A549 (cell line): ENCODE results near the gene GIT1. TPM values are rescaled to one million over a fixed set of nuclear protein-coding genes. Genes with fewer than 3 reads are reported as not detected.

Source experiments
- ATAC-seq, 2 experiments: fragments of 200-7000 bp in 1 of 2; fragments of >200 bp in 1 of 2; cut with Nextera tagmentation in 1 of 2; cut with Tn5 transposase in 1 of 2; 3 replicates each; pipeline versions ENCODE4 v1.8.0 to v1.9.1; 2018 to 2020; ENCODE audit warnings: mild to moderate bottlenecking in 1 of 2, moderate library complexity in 1 of 2
- CTCF ChIA-PET: fragments of 300-600 bp; sonication (Branson Sonifier 250); formaldehyde crosslinking; extraction: SDS; loops from one replicate; lab custom pipeline; 2021; ENCODE audit warnings: antibody characterized with exemption, inconsistent platforms; lab: Yijun Ruan, JAX
- POLR2A ChIA-PET: fragments of 350-600 bp; formaldehyde crosslinking; extraction: SDS; loops from one replicate; lab custom pipeline; 2021; ENCODE audit warnings: antibody characterized with exemption, inconsistent platforms; lab: Yijun Ruan, JAX
- DNase-seq, 2 experiments: peaks; one replicate each; pipeline versions ENCODE4 v3.0.0 to v3.0.0-alpha.2; 2011 to 2016; ENCODE audit warnings: low read depth in 1 of 2, low spot score in 1 of 2
- FAIRE-seq: peaks from 2 replicates; lab custom pipeline; 2011; peaks lifted over from hg19 to GRCh38; lab: Jason Lieb, UNC
- H3K27ac ChIP-seq, 2 experiments: fragments of >200 bp; sonication (Bioruptor Twin); formaldehyde crosslinking; 3 replicates each; pipeline ENCODE4 v1.5.1; 2016 to 2017
- H3K4me1 ChIP-seq: fragments of >200 bp; sonication (Bioruptor Twin); formaldehyde crosslinking; 3 replicates; pipeline ENCODE4 v1.6.1; 2016
- H3K4me2 ChIP-seq: fragments of >200 bp; sonication (Bioruptor Twin); formaldehyde crosslinking; 3 replicates; pipeline ENCODE4 v1.6.1; 2016
- H3K4me3 ChIP-seq: fragments of >200 bp; sonication (Bioruptor Twin); formaldehyde crosslinking; 3 replicates; pipeline ENCODE4 v1.5.1; 2016
- H3K9me3 ChIP-seq: fragments of >200 bp; sonication (Bioruptor Twin); formaldehyde crosslinking; 3 replicates; pipeline ENCODE4 v1.6.1; 2016
- CEBPB ChIP-seq, 2 experiments: fragments of >200 bp in 1 of 2; sonication (Bioruptor Twin) in 1 of 2; formaldehyde crosslinking in 1 of 2; IDR thresholded peaks; 2 replicates each; pipeline ENCODE4 v1.6.1; 2012 to 2016
- CHD2 ChIP-seq: fragments of 150-350 bp; IDR thresholded peaks from 2 replicates; pipeline ENCODE4 v1.6.1; 2014; ENCODE audit warnings: low read length; ENCODE audit not compliant: partially characterized antibody
- CHD4 ChIP-seq: fragments of 200-600 bp; sonication (generic); IDR thresholded peaks from 2 replicates; pipeline ENCODE4 v1.6.1; 2016; ENCODE audit warnings: antibody characterized with exemption, mild to moderate bottlenecking, borderline replicate concordance
- EHF ChIP-seq: fragments of 250-450 bp; sonication (Bioruptor Pico); IDR thresholded peaks from 2 replicates; pipeline ENCODE4 v1.5.0; 2020; ENCODE audit warnings: mild to moderate bottlenecking
- EP300 ChIP-seq, 2 experiments: fragments of >200 bp; sonication (Bioruptor Twin); formaldehyde crosslinking; IDR thresholded peaks; 2 replicates in 1 of 2; 3 replicates in 1 of 2; pipeline ENCODE4 v1.6.1; 2016 to 2017
- HEYL ChIP-seq: fragments of 250-450 bp; sonication (Bioruptor Pico); IDR thresholded peaks from 2 replicates; pipeline ENCODE4 v1.8.0; 2021; ENCODE audit warnings: mild to moderate bottlenecking, moderate library complexity
- JUNB ChIP-seq: fragments of >200 bp; sonication (Bioruptor Twin); formaldehyde crosslinking; IDR thresholded peaks from 2 replicates; pipeline ENCODE4 v1.6.1; 2016
- MAFK ChIP-seq: fragments of 450-650 bp; IDR thresholded peaks from 2 replicates; pipeline ENCODE4 v1.6.1; 2014; ENCODE audit not compliant: partially characterized antibody
- MAX ChIP-seq: IDR thresholded peaks from 2 replicates; pipeline ENCODE4 v1.6.1; 2012
- MYC ChIP-seq: IDR thresholded peaks from 2 replicates; pipeline ENCODE4 v1.6.1; 2012; ENCODE audit warnings: mild to moderate bottlenecking, inconsistent platforms, low read length, improper control_type of control experiment, borderline replicate concordance
- NPAS2 ChIP-seq: fragments of 250-450 bp; sonication (Bioruptor Pico); IDR thresholded peaks from 2 replicates; pipeline ENCODE4 v1.8.0; 2022; ENCODE audit warnings: mild to moderate bottlenecking, moderate library complexity, borderline replicate concordance
- POLR2AphosphoS2 ChIP-seq: conservative IDR thresholded peaks from 2 replicates; pipeline ENCODE4 v1.6.1; 2012; ENCODE audit warnings: low read length, improper control_type of control experiment, inconsistent platforms
- ZC3H11A ChIP-seq: fragments of 450-650 bp; IDR thresholded peaks from 2 replicates; pipeline ENCODE4 v1.6.1; 2014; ENCODE audit warnings: antibody characterized with exemption, mild to moderate bottlenecking
- ZFP36 ChIP-seq: fragments of 450-650 bp; IDR thresholded peaks from 2 replicates; pipeline ENCODE4 v1.6.1; 2014; ENCODE audit warnings: borderline replicate concordance; ENCODE audit not compliant: partially characterized antibody
- ZSCAN20 ChIP-seq: fragments of 250-450 bp; sonication (Bioruptor Pico); IDR thresholded peaks from 2 replicates; pipeline ENCODE4 v1.8.0; 2022; ENCODE audit warnings: mild to moderate bottlenecking, moderate library complexity
- WGBS: methylation state at CpG from one replicate; pipeline ENCODE4 v1.1.6; 2017; ENCODE audit errors: missing lambda C conversion rate; 5-methylcytosine and 5-hydroxymethylcytosine counted together
- polyA plus RNA-seq, 4 experiments: library from polyadenylated mRNA; depleted of rRNA in 3 of 4; stranded (reverse); fragments of >200 nt; fragmentation: RNase III in 1 of 4; extraction: RNeasy Plus Mini Kit Qiagen cat#74134 plus additional on column Dnase treatment in 1 of 4; gene quantifications; 2 replicates in 3 of 4; 3 replicates in 1 of 4; pipeline ENCODE4 v1.2.3, GENCODE V29; 2011 to 2017
- TF ChIP-seq, protein P1 (sequence below): fragments of 250-450 bp; sonication (Bioruptor Pico); IDR thresholded peaks from 2 replicates; pipeline ENCODE4 v1.5.0; 2021; ENCODE audit warnings: mild to moderate bottlenecking, moderate library complexity, borderline replicate concordance
- TF ChIP-seq, protein P2 (sequence below): fragments of >200 bp; sonication (Bioruptor Twin); formaldehyde crosslinking; IDR thresholded peaks from 2 replicates; pipeline ENCODE4 v1.6.1; 2016
- TF ChIP-seq, protein P3 (sequence below): fragments of 200-600 bp; sonication (generic); IDR thresholded peaks from 2 replicates; pipeline ENCODE4 v1.6.1; 2016; ENCODE audit warnings: antibody characterized with exemption, mild to moderate bottlenecking, moderate library complexity
- TF ChIP-seq, protein P4 (sequence below): fragments of 450-650 bp; IDR thresholded peaks from 2 replicates; pipeline ENCODE4 v1.6.1; 2014; ENCODE audit warnings: antibody characterized with exemption

The GIT1 gene
- polyA plus RNA-seq, 2 of the 4 experiments (the other 2 are of a cell fraction), result 47.8 to 53.0 TPM

- no peak for ATAC-seq
- H3K4me1 ChIP-seq, result peaks cover 34% of the 10 kb centered on the region
- 89% methylated on average over 16 of the region's 16 CpGs for WGBS
- no peak for TF ChIP-seq ZSCAN20 (CRISPR knock-in tag)
- no peak for TF ChIP-seq MAFK
- TF ChIP-seq EHF (CRISPR knock-in tag), result no peak
- TF ChIP-seq JUNB, result no peak
- TF ChIP-seq, protein P1, sequence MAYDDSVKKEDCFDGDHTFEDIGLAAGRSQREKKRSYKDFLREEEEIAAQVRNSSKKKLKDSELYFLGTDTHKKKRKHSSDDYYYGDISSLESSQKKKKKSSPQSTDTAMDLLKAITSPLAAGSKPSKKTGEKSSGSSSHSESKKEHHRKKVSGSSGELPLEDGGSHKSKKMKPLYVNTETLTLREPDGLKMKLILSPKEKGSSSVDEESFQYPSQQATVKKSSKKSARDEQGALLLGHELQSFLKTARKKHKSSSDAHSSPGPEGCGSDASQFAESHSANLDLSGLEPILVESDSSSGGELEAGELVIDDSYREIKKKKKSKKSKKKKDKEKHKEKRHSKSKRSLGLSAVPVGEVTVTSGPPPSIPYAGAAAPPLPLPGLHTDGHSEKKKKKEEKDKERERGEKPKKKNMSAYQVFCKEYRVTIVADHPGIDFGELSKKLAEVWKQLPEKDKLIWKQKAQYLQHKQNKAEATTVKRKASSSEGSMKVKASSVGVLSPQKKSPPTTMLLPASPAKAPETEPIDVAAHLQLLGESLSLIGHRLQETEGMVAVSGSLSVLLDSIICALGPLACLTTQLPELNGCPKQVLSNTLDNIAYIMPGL (CRISPR knock-in tag), result no peak
- TF ChIP-seq CEBPB (IDR thresholded peaks at IDR 0.05), result no peak
- no peak for TF ChIP-seq ZC3H11A
- TF ChIP-seq, protein P2, sequence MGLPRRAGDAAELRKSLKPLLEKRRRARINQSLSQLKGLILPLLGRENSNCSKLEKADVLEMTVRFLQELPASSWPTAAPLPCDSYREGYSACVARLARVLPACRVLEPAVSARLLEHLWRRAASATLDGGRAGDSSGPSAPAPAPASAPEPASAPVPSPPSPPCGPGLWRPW, result no peak
- no peak for TF ChIP-seq ZFP36
- no peak for TF ChIP-seq HEYL (CRISPR knock-in tag)
- no peak for TF ChIP-seq CHD2
- TF ChIP-seq NPAS2 (CRISPR knock-in tag), result no peak
- TF ChIP-seq EP300 (IDR thresholded peaks at IDR 0.05), result no peak
- no peak for TF ChIP-seq MYC
- TF ChIP-seq POLR2AphosphoS2, result no peak
- TF ChIP-seq CHD4, result no peak
- TF ChIP-seq, protein P3, sequence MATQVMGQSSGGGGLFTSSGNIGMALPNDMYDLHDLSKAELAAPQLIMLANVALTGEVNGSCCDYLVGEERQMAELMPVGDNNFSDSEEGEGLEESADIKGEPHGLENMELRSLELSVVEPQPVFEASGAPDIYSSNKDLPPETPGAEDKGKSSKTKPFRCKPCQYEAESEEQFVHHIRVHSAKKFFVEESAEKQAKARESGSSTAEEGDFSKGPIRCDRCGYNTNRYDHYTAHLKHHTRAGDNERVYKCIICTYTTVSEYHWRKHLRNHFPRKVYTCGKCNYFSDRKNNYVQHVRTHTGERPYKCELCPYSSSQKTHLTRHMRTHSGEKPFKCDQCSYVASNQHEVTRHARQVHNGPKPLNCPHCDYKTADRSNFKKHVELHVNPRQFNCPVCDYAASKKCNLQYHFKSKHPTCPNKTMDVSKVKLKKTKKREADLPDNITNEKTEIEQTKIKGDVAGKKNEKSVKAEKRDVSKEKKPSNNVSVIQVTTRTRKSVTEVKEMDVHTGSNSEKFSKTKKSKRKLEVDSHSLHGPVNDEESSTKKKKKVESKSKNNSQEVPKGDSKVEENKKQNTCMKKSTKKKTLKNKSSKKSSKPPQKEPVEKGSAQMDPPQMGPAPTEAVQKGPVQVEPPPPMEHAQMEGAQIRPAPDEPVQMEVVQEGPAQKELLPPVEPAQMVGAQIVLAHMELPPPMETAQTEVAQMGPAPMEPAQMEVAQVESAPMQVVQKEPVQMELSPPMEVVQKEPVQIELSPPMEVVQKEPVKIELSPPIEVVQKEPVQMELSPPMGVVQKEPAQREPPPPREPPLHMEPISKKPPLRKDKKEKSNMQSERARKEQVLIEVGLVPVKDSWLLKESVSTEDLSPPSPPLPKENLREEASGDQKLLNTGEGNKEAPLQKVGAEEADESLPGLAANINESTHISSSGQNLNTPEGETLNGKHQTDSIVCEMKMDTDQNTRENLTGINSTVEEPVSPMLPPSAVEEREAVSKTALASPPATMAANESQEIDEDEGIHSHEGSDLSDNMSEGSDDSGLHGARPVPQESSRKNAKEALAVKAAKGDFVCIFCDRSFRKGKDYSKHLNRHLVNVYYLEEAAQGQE, result no peak
- TF ChIP-seq MAX, result no peak
- TF ChIP-seq, protein P4, sequence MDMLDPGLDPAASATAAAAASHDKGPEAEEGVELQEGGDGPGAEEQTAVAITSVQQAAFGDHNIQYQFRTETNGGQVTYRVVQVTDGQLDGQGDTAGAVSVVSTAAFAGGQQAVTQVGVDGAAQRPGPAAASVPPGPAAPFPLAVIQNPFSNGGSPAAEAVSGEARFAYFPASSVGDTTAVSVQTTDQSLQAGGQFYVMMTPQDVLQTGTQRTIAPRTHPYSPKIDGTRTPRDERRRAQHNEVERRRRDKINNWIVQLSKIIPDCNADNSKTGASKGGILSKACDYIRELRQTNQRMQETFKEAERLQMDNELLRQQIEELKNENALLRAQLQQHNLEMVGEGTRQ, result no peak
- POLR2A ChIA-PET, result no interaction called here
- FAIRE-seq, result no peak
- no peak overlapping the region for H3K4me3 ChIP-seq
- H3K4me2 ChIP-seq, result peak overlapping the region; percentile 78; the same call in 1 of the 3 replicates
- CTCF ChIA-PET, result interaction anchor here (0.8 to 23.2 kb wide), 17 partner anchors 9 to 479 kb away, joined by 3 to 447 read pairs (median 6); partner anchors contain the start of genes ABHD15, ANKRD13B, CORO6 and TP53I13
- no peaks in the 10 kb centered on the region for H3K9me3 ChIP-seq
- no peak for DNase-seq
- H3K27ac ChIP-seq, result peak overlapping the region in 1 of 2 experiments; percentile 77; a peak in 2 of 6 replicates
Measured at GRCh38 chr17:29614349-29615047, 25.1 kb upstream of the GIT1 start.
